ENCODE data around the gene CABP5. TPM values are rescaled to one million over a fixed set of nuclear protein-coding genes. Genes with fewer than 3 reads are reported as not detected.
"Not testable (repeated sequence)": the region's sequence is repeated elsewhere in the genome, so short reads cannot be mapped to it uniquely, and the experiment has no call there.

CABP5 gene
- not detected for total RNA-seq

- Mint-ChIP-seq H3K27ac (no peak within 1 kb of the TSS), H3K4me3 (no peak within 1 kb of the TSS), H3K27me3 (peaks cover 34 to 35% of the 10 kb centered on the region in 2 donors), H3K4me1 (ENCODE audit: low read depth in 2 of 2) (no peaks in the 10 kb centered on the region), H3K9me3 (peaks cover 5% of the 10 kb centered on the region), H3K36me3 (no peaks in the 10 kb centered on the region)
- ATAC-seq, result no peak
- DNase-seq (ENCODE audit: low spot score), result no peak
Measured at GRCh38 chr19:48043675-48044258, at the start of gene CABP5. Gene CABP5 (minus strand): TSS chr19:48044079. CDS start chr19:48043922, 157 bp downstream.

- not testable (repeated sequence) for H3K4me1 Mint-ChIP-seq (ENCODE audit: low read depth in 2 of 2); H3K4me3 Mint-ChIP-seq; H3K9me3 Mint-ChIP-seq; H3K27ac Mint-ChIP-seq; DNase-seq (ENCODE audit: low spot score); ATAC-seq
- Mint-ChIP-seq H3K27me3 (peaks cover 0 to 21% of the 10 kb centered on the region in 2 donors), H3K36me3 (peaks cover 15% of the 10 kb centered on the region)
Measured at GRCh38 chr19:48091111-48091718, 47.3 kb upstream of the CABP5 start.

GRCh38 chr19:48090281-48090802 lies 46.5 kb upstream of the CABP5 start:
- Mint-ChIP-seq H3K9me3 (no peaks in the 10 kb centered on the region), H3K4me3 (no peak overlapping the region), H3K36me3 (peaks cover 15% of the 10 kb centered on the region), H3K27me3 (peaks cover 0 to 14% of the 10 kb centered on the region in 2 donors), H3K27ac (no peak overlapping the region), H3K4me1 (ENCODE audit: low read depth in 2 of 2) (peaks cover 0 to 3% of the 10 kb centered on the region in 2 donors)
- DNase-seq (ENCODE audit: low spot score), result no peak
- no peak for ATAC-seq

- not testable (repeated sequence) for H3K4me3 Mint-ChIP-seq; H3K9me3 Mint-ChIP-seq; H3K4me1 Mint-ChIP-seq (ENCODE audit: low read depth in 2 of 2); DNase-seq (ENCODE audit: low spot score); ATAC-seq; H3K36me3 Mint-ChIP-seq; H3K27ac Mint-ChIP-seq
- peaks cover 0 to 16% of the 10 kb centered on the region in 2 donors for H3K27me3 Mint-ChIP-seq
Measured at GRCh38 chr19:48088991-48089390, 45.1 kb upstream of the CABP5 start.

- no peaks in the 10 kb centered on the region for H3K36me3 Mint-ChIP-seq
- no peaks in the 10 kb centered on the region for H3K4me1 Mint-ChIP-seq (ENCODE audit: low read depth in 2 of 2)
- H3K27me3 Mint-ChIP-seq, result peaks cover 0 to 11% of the 10 kb centered on the region in 2 donors
- H3K27ac Mint-ChIP-seq, result no peak overlapping the region
- DNase-seq (ENCODE audit: low spot score) (no peak), ATAC-seq (no peak)
- no peak overlapping the region for H3K4me3 Mint-ChIP-seq
- no peaks in the 10 kb centered on the region for H3K9me3 Mint-ChIP-seq
Measured at GRCh38 chr19:48085904-48086864, 42.3 kb upstream of the CABP5 start.

GRCh38 chr19:48085076-48085475 lies 41.2 kb upstream of the CABP5 start:
- no peaks in the 10 kb centered on the region for H3K36me3 Mint-ChIP-seq
- DNase-seq (ENCODE audit: low spot score) (no peak), ATAC-seq (no peak)
- H3K4me3 Mint-ChIP-seq, result no peak overlapping the region
- H3K9me3 Mint-ChIP-seq, result no peaks in the 10 kb centered on the region
- no peaks in the 10 kb centered on the region for H3K4me1 Mint-ChIP-seq (ENCODE audit: low read depth in 2 of 2)
- H3K27me3 Mint-ChIP-seq, result peaks cover 0 to 8% of the 10 kb centered on the region in 2 donors
- no peak overlapping the region for H3K27ac Mint-ChIP-seq

- H3K27ac Mint-ChIP-seq, result no peak overlapping the region
- H3K27me3 Mint-ChIP-seq, result peaks cover 5 to 9% of the 10 kb centered on the region in 2 donors
- ATAC-seq (no peak), DNase-seq (ENCODE audit: low spot score) (no peak)
- no peaks in the 10 kb centered on the region for H3K36me3 Mint-ChIP-seq
- no peaks in the 10 kb centered on the region for H3K9me3 Mint-ChIP-seq
- H3K4me1 Mint-ChIP-seq (ENCODE audit: low read depth in 2 of 2), result no peaks in the 10 kb centered on the region
- H3K4me3 Mint-ChIP-seq, result no peak overlapping the region
Measured at GRCh38 chr19:48081106-48081505, 37.2 kb upstream of the CABP5 start.

- not testable (repeated sequence) for H3K27ac Mint-ChIP-seq; ATAC-seq; H3K4me1 Mint-ChIP-seq (ENCODE audit: low read depth in 2 of 2)
Measured at GRCh38 chr19:48070177-48070769, 26.4 kb upstream of the CABP5 start.

GRCh38 chr19:48069435-48069834 lies 25.6 kb upstream of the CABP5 start:
- no peak for DNase-seq (ENCODE audit: low spot score)
- Mint-ChIP-seq H3K27ac (no peak overlapping the region), H3K9me3 (no peaks in the 10 kb centered on the region), H3K27me3 (peaks cover 0 to 7% of the 10 kb centered on the region in 2 donors), H3K4me1 (ENCODE audit: low read depth in 2 of 2) (no peaks in the 10 kb centered on the region), H3K36me3 (no peaks in the 10 kb centered on the region), H3K4me3 (no peak overlapping the region)
- no peak for ATAC-seq

More at GRCh38 chr19:48070177-48070769, 26.4 kb upstream of the CABP5 start:
- not testable (repeated sequence) for H3K36me3 Mint-ChIP-seq; H3K9me3 Mint-ChIP-seq; H3K27me3 Mint-ChIP-seq; H3K4me3 Mint-ChIP-seq; DNase-seq (ENCODE audit: low spot score)

- Mint-ChIP-seq H3K9me3 (no peaks in the 10 kb centered on the region), H3K27me3 (peaks cover 0 to 17% of the 10 kb centered on the region in 2 donors), H3K36me3 (no peaks in the 10 kb centered on the region), H3K4me3 (no peak overlapping the region), H3K27ac (no peak overlapping the region), H3K4me1 (ENCODE audit: low read depth in 2 of 2) (no peaks in the 10 kb centered on the region)
- DNase-seq (ENCODE audit: low spot score) (no peak), ATAC-seq (no peak)
Measured at GRCh38 chr19:48064509-48064908, 20.6 kb upstream of the CABP5 start.

- Mint-ChIP-seq H3K36me3 (no peaks in the 10 kb centered on the region), H3K4me1 (ENCODE audit: low read depth in 2 of 2) (no peaks in the 10 kb centered on the region), H3K27ac (no peak overlapping the region), H3K4me3 (no peak overlapping the region), H3K27me3 (peaks cover 0 to 19% of the 10 kb centered on the region in 2 donors), H3K9me3 (no peaks in the 10 kb centered on the region)
- DNase-seq (ENCODE audit: low spot score), result no peak
- ATAC-seq, result no peak
Measured at GRCh38 chr19:48061401-48062344, 17.8 kb upstream of the CABP5 start.

GRCh38 chr19:48060381-48060780 lies 16.5 kb upstream of the CABP5 start:
- ATAC-seq (no peak), DNase-seq (ENCODE audit: low spot score) (no peak)
- Mint-ChIP-seq H3K9me3 (no peaks in the 10 kb centered on the region), H3K36me3 (no peaks in the 10 kb centered on the region), H3K4me1 (ENCODE audit: low read depth in 2 of 2) (no peaks in the 10 kb centered on the region), H3K27ac (no peak overlapping the region), H3K27me3 (peaks cover 0 to 19% of the 10 kb centered on the region in 2 donors), H3K4me3 (no peak overlapping the region)
